Measurements from ENCODE around the gene ITGAD. TPM values are rescaled to one million over a fixed set of nuclear protein-coding genes. Genes with fewer than 3 reads are reported as not detected.

ITGAD gene
- total and polyA plus RNA-seq, 2 of the 13 experiments (the other 11 are each of a cell fraction or from before 2014, with no cell fraction given): not detected

DNA sequence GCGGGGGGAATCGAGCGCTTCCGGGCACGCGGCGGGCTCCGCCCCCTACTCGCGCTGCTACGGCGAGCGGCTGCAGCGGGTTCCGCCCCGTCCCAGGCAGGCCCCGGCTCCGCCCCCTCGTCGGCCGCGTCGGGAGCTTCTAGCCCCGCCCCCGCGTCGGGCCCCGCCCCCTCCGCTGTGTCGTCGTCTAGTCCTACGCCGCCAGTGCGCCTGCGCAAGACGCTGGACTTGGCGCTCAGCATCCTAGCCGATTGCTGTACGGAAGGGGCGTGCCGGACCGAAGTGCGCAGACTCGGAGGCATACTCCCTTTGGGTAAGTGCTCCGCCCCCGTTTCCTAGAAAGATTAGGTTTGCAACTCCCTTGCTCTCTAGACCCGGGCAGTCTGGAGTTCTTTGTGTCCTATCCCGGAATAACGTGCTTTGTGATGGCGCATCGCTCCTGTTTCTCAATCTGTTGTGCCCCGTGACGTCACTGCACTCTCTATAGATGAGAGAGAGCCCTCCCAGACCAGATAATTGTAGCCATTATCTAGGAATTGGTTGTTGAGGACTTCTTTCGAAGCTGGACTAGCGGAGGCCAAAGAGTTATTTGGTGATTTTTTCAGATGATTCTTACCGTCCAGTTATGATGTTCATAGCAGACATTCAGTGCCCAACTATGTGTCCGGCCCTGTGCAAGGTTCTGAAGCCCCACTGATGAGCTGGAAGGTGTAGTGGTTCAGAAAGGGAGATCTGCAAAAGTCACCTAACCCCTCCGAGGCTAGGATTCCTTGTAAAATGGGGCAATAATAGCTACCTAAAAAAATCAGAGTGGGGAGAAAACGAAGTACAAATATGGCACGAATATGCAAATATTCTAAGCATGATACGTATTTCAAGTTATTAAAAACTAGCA lies 66.8 kb downstream of the ITGAD start (continued):
- no peak for TF ChIP-seq MAZ (IDR thresholded peaks at IDR 0.05; ENCODE audit: borderline replicate concordance, low read depth, low read length)
- no peak; the same call in 1 of the 2 replicates for TF ChIP-seq MAZ (CRISPR knock-in tag; IDR thresholded peaks at IDR 0.05; ENCODE audit: low read depth)
- TF ChIP-seq, protein P1, sequence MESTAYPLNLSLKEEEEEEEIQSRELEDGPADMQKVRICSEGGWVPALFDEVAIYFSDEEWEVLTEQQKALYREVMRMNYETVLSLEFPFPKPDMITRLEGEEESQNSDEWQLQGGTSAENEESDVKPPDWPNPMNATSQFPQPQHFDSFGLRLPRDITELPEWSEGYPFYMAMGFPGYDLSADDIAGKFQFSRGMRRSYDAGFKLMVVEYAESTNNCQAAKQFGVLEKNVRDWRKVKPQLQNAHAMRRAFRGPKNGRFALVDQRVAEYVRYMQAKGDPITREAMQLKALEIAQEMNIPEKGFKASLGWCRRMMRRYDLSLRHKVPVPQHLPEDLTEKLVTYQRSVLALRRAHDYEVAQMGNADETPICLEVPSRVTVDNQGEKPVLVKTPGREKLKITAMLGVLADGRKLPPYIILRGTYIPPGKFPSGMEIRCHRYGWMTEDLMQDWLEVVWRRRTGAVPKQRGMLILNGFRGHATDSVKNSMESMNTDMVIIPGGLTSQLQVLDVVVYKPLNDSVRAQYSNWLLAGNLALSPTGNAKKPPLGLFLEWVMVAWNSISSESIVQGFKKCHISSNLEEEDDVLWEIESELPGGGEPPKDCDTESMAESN (CRISPR knock-in tag; conservative IDR thresholded peaks at IDR 0.05): no peak
- no peak; the same call in 1 of the 2 replicates for TF ChIP-seq TMF1 (CRISPR knock-in tag; IDR thresholded peaks at IDR 0.05; ENCODE audit: low read depth)
- no peak for TF ChIP-seq TEAD2 (CRISPR knock-in tag; IDR thresholded peaks at IDR 0.05)
- TF ChIP-seq ZZZ3 (CRISPR knock-in tag; IDR thresholded peaks at IDR 0.05; ENCODE audit: borderline replicate concordance): 0 out of 2 replicates have a peak, but pooled peaks have one; percentile 15
- no peak for TF ChIP-seq IRF2 (CRISPR knock-in tag; IDR thresholded peaks at IDR 0.05)
- 0 out of 4 replicates have a peak, but pooled peaks of 1 of the 2 experiments have one; percentile 11 for TF ChIP-seq EP300 (IDR thresholded peaks at IDR 0.05; ENCODE audit: low read depth in 2 of 2, low read length in 2 of 2)
- TF ChIP-seq EP300 (CRISPR knock-in tag; IDR thresholded peaks at IDR 0.05; ENCODE audit: borderline replicate concordance): no peak
- no peak for TF ChIP-seq HNRNPUL1 (IDR thresholded peaks at IDR 0.05; ENCODE audit: low read depth, low read length)
- TF ChIP-seq, protein P2, sequence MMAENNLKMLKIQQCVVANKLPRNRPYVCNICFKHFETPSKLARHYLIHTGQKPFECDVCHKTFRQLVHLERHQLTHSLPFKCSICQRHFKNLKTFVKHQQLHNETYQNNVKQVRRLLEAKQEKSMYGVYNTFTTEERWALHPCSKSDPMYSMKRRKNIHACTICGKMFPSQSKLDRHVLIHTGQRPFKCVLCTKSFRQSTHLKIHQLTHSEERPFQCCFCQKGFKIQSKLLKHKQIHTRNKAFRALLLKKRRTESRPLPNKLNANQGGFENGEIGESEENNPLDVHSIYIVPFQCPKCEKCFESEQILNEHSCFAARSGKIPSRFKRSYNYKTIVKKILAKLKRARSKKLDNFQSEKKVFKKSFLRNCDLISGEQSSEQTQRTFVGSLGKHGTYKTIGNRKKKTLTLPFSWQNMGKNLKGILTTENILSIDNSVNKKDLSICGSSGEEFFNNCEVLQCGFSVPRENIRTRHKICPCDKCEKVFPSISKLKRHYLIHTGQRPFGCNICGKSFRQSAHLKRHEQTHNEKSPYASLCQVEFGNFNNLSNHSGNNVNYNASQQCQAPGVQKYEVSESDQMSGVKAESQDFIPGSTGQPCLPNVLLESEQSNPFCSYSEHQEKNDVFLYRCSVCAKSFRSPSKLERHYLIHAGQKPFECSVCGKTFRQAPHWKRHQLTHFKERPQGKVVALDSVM (CRISPR knock-in tag; IDR thresholded peaks at IDR 0.05): no peak
- TF ChIP-seq ZNF296 (CRISPR knock-in tag; conservative IDR thresholded peaks at IDR 0.05): no peak
- no peak for TF ChIP-seq MBD4 (IDR thresholded peaks at IDR 0.05; ENCODE audit: borderline replicate concordance, low read length)
- TF ChIP-seq ZNF280D (CRISPR knock-in tag; IDR thresholded peaks at IDR 0.05): no peak
- TF ChIP-seq GTF2F1 (IDR thresholded peaks at IDR 0.05; ENCODE audit: low read length): no peak
- no peak for TF ChIP-seq ZMYM2 (CRISPR knock-in tag; IDR thresholded peaks at IDR 0.05)
- TF ChIP-seq TBX3 (IDR thresholded peaks at IDR 0.05; ENCODE audit: borderline replicate concordance): 0 out of 2 replicates have a peak, but pooled peaks have one; percentile 3
- TF ChIP-seq ZNF782 (CRISPR knock-in tag; IDR thresholded peaks at IDR 0.05; ENCODE audit: borderline replicate concordance): no peak
- no peak for TF ChIP-seq ZNF292 (CRISPR knock-in tag; IDR thresholded peaks at IDR 0.05; ENCODE audit: borderline replicate concordance, low read depth)
- no peak for TF ChIP-seq HNRNPL (IDR thresholded peaks at IDR 0.05; ENCODE audit: low read depth, low read length)
- no peak for TF ChIP-seq SOX6 (IDR thresholded peaks at IDR 0.05)
- TF ChIP-seq SOX6 (CRISPR knock-in tag; IDR thresholded peaks at IDR 0.05): peak; percentile 30; the same call in 1 of the 2 replicates

Data from HepG2 (cell line).